ENCODE results near the gene CAMK2A.

Gene CAMK2A

GRCh38 chr5:150214289-150214688 is 75.3 kb downstream of the CAMK2A start:
- H3K4me3 ChIP-seq (ENCODE audit: low read depth, low read length) = no peak overlapping the region
- H3K4me1 ChIP-seq = no peaks in the 10 kb centered on the region
- no peak for TF ChIP-seq CTCF (IDR thresholded peaks at IDR 0.05)
- no peak overlapping the region for H2AFZ ChIP-seq
- H3K9ac ChIP-seq = no peak overlapping the region
- no peaks in the 10 kb centered on the region for H3K27me3 ChIP-seq (ENCODE audit: control insufficient read depth, insufficient read depth, low read length)
- no peaks in the 10 kb centered on the region for H3K9me3 ChIP-seq (ENCODE audit: control insufficient read depth, low read length)
- H3K27ac ChIP-seq = no peak overlapping the region
- no peaks in the 10 kb centered on the region for H3K36me3 ChIP-seq (ENCODE audit: control insufficient read depth, insufficient read depth, low read length)
- no peaks in the 10 kb centered on the region for H3K79me2 ChIP-seq
- H3K4me2 ChIP-seq (ENCODE audit: low read length) = no peak overlapping the region

GRCh38 chr5:150213530-150213929 is 76.0 kb downstream of the CAMK2A start:
- Histone ChIP-seq H3K27ac (no peak overlapping the region), H2AFZ (no peak overlapping the region), H3K9me3 (ENCODE audit: control insufficient read depth, low read length) (no peaks in the 10 kb centered on the region), H3K4me2 (ENCODE audit: low read length) (no peak overlapping the region), H3K36me3 (ENCODE audit: control insufficient read depth, insufficient read depth, low read length) (no peaks in the 10 kb centered on the region), H3K27me3 (ENCODE audit: control insufficient read depth, insufficient read depth, low read length) (no peaks in the 10 kb centered on the region), H3K79me2 (no peaks in the 10 kb centered on the region), H3K4me3 (ENCODE audit: low read depth, low read length) (no peak overlapping the region), H3K9ac (no peak overlapping the region), H3K4me1 (no peaks in the 10 kb centered on the region)
- TF ChIP-seq CTCF (IDR thresholded peaks at IDR 0.05) = no peak

GRCh38 chr5:150211156-150212030 is 78.2 kb downstream of the CAMK2A start:
- Histone ChIP-seq H3K4me2 (ENCODE audit: low read length) (no peak overlapping the region), H3K36me3 (ENCODE audit: control insufficient read depth, insufficient read depth, low read length) (no peaks in the 10 kb centered on the region), H2AFZ (no peak overlapping the region), H3K9me3 (ENCODE audit: control insufficient read depth, low read length) (no peaks in the 10 kb centered on the region), H3K27ac (no peak overlapping the region), H3K4me1 (no peaks in the 10 kb centered on the region), H3K4me3 (ENCODE audit: low read depth, low read length) (no peak overlapping the region), H3K27me3 (ENCODE audit: control insufficient read depth, insufficient read depth, low read length) (no peaks in the 10 kb centered on the region), H3K9ac (no peak overlapping the region), H3K79me2 (no peaks in the 10 kb centered on the region)
- TF ChIP-seq CTCF (IDR thresholded peaks at IDR 0.05) = no peak

GRCh38 chr5:150210644-150211043 is 78.9 kb downstream of the CAMK2A start:
- Histone ChIP-seq H3K36me3 (ENCODE audit: control insufficient read depth, insufficient read depth, low read length) (no peaks in the 10 kb centered on the region), H3K27ac (no peak overlapping the region)
- no peak for TF ChIP-seq CTCF (IDR thresholded peaks at IDR 0.05)

More at GRCh38 chr5:150210644-150211043, 78.9 kb downstream of the CAMK2A start:
- no peak overlapping the region for H3K4me3 ChIP-seq (ENCODE audit: low read depth, low read length)
- H3K9ac ChIP-seq = no peak overlapping the region
- H2AFZ ChIP-seq = no peak overlapping the region
- H3K79me2 ChIP-seq = no peaks in the 10 kb centered on the region
- no peak overlapping the region for H3K4me2 ChIP-seq (ENCODE audit: low read length)
- no peaks in the 10 kb centered on the region for H3K9me3 ChIP-seq (ENCODE audit: control insufficient read depth, low read length)
- no peaks in the 10 kb centered on the region for H3K27me3 ChIP-seq (ENCODE audit: control insufficient read depth, insufficient read depth, low read length)
- H3K4me1 ChIP-seq = no peaks in the 10 kb centered on the region

Measured in parathyroid adenoma (tissue), 2 donors.